T-helper 1 cell treated with Interleukin-12 subunit alpha and Interleukin-12 subunit beta and Interleukin-4 antibody, amounts not matched to agents 30 ng/mL and 1 ng/mL, for 36 hours (primary cell): ENCODE results near the gene SUSD3. TPM values are rescaled to one million over a fixed set of nuclear protein-coding genes. Genes with fewer than 3 reads are reported as not detected.

ENCODE experiments used
- intact Hi-C: fragments of 100-400 bp; cut with micrococcal nuclease; formaldehyde crosslinking; loops from one replicate; pipeline ENCODE4 v1.15.1; 2024
- total RNA-seq: library from RNA; stranded (reverse); gene quantifications from 2 replicates; pipeline ENCODE4 v1.2.3, GENCODE V29; 2022

The SUSD3 gene
- total RNA-seq, 1 donor from 2014 or later = 86.2 TPM

- intact Hi-C loops = loop anchor here (1.0 to 10.0 kb wide), 9 partner anchors 25 to 536 kb away; partner anchors contain the start of genes NINJ1 and ZNF484
Measured at GRCh38 chr9:93028448-93029006, 30.0 kb upstream of the SUSD3 start.

DNA sequence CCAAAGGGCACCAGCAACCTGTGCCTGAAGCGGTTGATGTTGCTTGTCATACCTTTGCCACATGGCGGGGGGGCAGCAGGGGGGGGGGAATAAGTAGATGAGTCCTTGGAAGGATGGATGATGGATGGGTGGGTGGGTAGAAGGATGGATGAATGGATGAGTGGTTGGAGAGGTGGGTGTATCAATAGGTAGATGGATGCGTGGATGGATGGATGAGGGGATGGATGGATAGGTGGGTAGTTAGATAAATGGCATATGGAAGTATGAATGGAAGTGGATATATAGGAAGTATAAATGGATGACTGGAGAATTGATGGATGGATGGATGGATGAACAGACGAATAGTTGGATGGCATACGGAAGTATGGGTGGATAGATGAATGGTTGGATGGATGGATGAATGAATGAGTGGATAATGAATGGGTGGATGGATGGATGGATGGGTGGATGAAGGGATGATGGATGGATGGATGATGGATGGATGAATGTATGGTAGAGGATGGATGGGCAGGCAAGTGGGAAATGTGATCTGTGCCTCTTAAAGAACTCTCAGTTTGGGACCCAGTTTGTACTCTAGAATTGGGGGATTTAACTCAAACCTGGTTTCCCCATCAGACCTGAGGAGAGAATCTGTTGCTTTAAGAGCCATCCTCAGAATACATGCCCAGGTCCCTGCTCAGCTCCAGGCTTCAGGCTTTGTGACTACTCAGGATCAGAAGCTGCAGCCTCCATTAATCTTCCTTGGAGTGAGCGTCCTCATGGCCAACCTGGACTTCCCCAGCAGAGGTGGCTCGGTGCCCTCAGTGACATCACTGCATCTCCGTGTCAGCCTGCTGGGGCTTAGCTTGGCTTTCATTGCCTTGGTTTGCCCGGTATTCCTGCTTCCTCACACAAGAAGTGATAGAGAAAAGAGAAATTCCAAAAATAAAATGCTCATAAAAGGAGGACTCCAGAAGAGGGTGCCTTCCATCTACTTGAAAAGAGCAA is 27.6 kb upstream of the SUSD3 start:
- intact Hi-C loops = no loop called here

DNA sequence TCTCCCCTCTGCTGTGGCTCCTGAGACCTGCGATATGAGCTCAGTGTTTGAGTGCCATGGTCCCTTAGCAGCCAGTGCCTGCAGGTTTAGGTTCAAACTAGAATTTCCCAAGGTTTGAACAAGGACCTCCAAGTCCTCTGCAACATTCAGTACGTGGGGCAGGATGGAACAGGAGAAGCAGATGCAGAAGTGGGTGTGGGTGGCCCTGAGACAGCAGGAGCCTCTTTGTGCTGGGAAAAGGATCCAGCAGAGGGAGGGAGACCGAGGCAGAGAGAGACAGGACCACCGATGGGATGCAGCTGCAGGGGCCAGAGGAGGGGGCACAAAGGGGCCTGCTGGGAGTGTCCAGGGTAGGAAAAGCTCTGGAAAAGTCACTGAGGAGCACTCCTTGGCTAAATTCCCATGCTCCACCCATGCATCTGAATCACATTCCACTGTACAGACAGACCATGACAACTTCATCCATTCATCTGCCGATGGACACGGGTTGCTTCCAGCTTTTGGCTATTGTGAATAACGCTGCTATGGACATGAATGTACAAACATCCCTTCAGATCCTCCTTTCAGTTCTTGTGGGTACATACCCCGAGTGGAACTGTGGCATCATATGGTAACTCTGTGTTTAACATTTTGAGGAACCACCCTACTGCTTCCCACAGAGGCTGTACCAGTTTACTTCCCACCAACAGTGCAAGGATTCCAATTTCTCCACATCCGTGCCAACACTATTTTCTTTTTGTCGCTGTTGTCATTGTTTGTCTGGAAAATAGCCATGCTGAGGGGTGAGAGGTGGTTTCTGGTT is 26.7 kb upstream of the SUSD3 start:
- intact Hi-C loops = no loop called here

DNA sequence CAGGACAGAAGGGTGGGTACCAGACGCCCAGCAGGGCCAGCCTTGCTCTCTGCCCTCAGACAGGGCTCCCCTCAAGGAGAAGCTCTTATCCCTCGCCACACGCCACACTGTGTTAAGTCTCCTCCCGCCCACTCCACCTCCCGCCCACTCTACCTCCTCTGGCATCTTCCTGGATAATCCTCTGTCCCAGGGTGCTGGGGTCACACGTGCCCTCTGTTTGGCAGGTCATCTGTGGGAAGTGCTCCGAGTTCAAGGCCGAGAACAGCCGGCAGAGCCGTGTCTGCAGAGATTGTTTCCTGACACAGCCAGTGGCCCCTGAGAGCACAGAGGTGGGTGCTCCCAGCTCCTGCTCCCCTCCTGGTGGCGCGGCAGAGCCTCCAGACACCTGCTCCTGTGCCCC is 26.0 kb upstream of the SUSD3 start:
- intact Hi-C loops = no loop called here

DNA sequence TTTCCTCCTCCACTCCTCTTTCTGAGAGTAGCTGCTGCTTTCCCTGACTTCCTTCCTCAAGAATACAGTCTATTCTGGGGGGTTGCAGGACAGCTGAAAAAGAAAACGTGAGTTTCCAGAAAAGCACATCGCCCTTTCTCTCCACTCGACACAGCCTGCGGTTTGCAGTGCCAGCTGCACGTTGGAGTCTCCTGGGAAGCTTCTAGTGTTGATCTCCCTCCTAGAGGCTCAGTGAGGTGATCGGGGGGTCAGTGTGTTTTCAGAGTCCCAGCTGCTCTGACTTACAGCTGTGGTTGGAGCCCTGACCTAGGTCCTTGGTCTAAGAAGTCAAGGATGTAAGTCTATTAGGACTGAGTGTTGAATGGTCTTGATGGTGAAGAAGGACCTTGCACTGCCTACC is 25.0 kb upstream of the SUSD3 start:
- intact Hi-C loops = no loop called here

GRCh38 chr9:93035106-93035660 is 23.3 kb upstream of the SUSD3 start:
- intact Hi-C loops = no loop called here

GRCh38 chr9:93035821-93036351 is 22.6 kb upstream of the SUSD3 start:
- intact Hi-C loops = no loop called here

- intact Hi-C loops = no loop called here
Measured at GRCh38 chr9:93036887-93037475, 21.5 kb upstream of the SUSD3 start.

GRCh38 chr9:93037476-93037971 is 21.0 kb upstream of the SUSD3 start:
- intact Hi-C loops = no loop called here

DNA sequence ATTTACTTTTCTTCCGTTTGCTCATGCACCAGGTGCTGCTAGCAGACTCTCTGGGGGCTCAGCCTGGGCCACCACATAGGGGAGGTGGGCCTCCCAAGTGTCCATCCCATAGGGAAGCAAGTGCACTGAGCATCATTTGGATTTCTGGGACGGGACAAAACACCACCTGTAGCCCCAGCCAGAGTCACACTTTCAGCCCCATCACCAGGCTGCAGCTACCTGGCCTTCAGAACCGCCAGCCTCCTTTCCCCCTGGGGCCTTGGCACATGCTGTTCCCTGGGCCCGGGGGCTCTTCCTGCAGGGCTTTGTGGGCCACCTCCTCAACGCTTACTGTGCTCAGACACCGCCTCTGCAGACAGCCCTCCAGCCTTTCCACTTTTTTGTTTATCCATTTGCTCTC is 19.6 kb upstream of the SUSD3 start:
- intact Hi-C loops = no loop called here

GRCh38 chr9:93039456-93039855 is 19.0 kb upstream of the SUSD3 start:
- intact Hi-C loops = no loop called here

- intact Hi-C loops = no loop called here
Measured at GRCh38 chr9:93039976-93040375, 18.5 kb upstream of the SUSD3 start.

GRCh38 chr9:93040409-93040808 is 18.1 kb upstream of the SUSD3 start:
- intact Hi-C loops = no loop called here

- intact Hi-C loops = loop anchor here (1.0 kb wide), 1 partner anchor 18 kb away; no protein-coding TSS in a partner anchor
Measured at GRCh38 chr9:93041108-93041802, 17.2 kb upstream of the SUSD3 start.

- intact Hi-C loops = no loop called here
Measured at GRCh38 chr9:93043122-93043521, 15.4 kb upstream of the SUSD3 start.

DNA sequence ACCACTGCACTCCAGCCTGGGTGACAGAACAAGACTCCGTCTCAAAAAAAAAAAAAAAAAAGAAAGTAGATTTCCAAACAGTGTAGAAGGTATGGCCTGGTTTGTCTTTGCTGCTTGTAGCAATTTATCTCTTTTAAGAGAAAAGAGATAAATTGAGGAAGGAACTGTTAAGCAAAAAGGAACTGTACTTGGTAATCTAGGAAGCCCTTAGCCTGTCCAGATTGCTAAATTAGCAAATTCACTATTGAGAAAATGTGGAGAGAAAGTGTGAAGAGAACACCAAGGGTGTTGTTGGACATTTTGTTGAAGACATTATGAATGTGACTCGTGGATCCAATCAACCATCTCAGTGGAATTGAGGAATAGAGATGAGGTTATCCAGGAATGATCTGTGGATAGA is 13.0 kb upstream of the SUSD3 start:
- intact Hi-C loops = no loop called here

- intact Hi-C loops = no loop called here
Measured at GRCh38 chr9:93048566-93049448, 9.7 kb upstream of the SUSD3 start.

GRCh38 chr9:93049491-93049890 is 9.0 kb upstream of the SUSD3 start:
- intact Hi-C loops = no loop called here

DNA sequence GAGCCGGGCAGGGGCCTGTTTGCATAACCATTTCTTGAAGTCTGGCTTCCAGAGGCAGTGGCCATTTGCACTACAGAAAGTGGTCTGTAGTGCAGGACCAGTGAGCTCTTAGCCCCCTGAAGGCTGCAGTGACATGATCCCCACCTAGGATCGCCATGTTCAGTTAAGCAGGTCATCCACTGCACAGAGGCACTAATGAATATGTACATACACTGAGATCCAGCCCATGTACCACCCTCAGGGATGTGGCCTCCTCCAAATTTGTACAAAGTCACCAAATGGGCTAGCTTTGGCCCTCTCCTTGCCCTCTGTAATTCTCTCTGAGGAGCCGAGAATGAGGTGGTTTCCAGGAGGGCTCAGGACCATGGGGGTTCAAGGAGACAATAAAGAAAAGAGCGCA is 8.3 kb upstream of the SUSD3 start:
- intact Hi-C loops = no loop called here
